ENCODE data around the gene LY86.

GRCh38 chr6:6580225-6580856 lies 8.2 kb upstream of the LY86 start:
- TF ChIP-seq CTCF (conservative IDR thresholded peaks at IDR 0.05 in 1 of 2, IDR thresholded peaks at IDR 0.05 in 1 of 2; ENCODE audit: low read depth in 1 of 2, low read length in 2 of 2) (no peak), EZH2 (IDR thresholded peaks at IDR 0.05; ENCODE audit: low read length, missing control alignments) (no peak)
